Tibial artery (tissue), 4 donors: ENCODE measurements around the gene LIMA1.
A peak's percentile ranks its signal among the peaks of the same experiment; 100 is the strongest.
"Not testable (repeated sequence)": the region's sequence is repeated elsewhere in the genome, so short reads cannot be mapped to it uniquely, and the experiment has no call there.

Experiments
- DNase-seq, 2 donors: peaks; one replicate each; pipeline ENCODE4 v3.0.0-alpha.2; 2019
- H3K27ac ChIP-seq, 2 donors: fragments of 200-600 bp; sonication (generic) in 1 of 2; 1 replicate in 1 of 2; 2 replicates in 1 of 2; pipeline ENCODE4 v1.5.1; 2018 to 2019; ENCODE audit warnings: mild to moderate bottlenecking in 1 of 2
- H3K27me3 ChIP-seq, 2 donors: fragments of 200-600 bp; sonication (generic) in 1 of 2; one replicate each; pipeline versions ENCODE4 v1.5.1 to v1.6.0; 2016 to 2019
- H3K36me3 ChIP-seq, 3 donors: fragments of 200-600 bp; sonication (generic) in 2 of 3; one replicate each; pipeline ENCODE4 v1.5.1; 2016 to 2019; ENCODE audit warnings: mild to moderate bottlenecking in 2 of 3
- H3K4me1 ChIP-seq, 4 donors: fragments of 200-600 bp; sonication (generic) in 2 of 4; 1 replicate in 3 of 4; 2 replicates in 1 of 4; pipeline ENCODE4 v1.5.1; 2016 to 2019
- H3K4me3 ChIP-seq, 2 donors: fragments of 200-600 bp; sonication (generic) in 1 of 2; 1 replicate in 1 of 2; 2 replicates in 1 of 2; pipeline ENCODE4 v1.5.1; 2018 to 2019; ENCODE audit warnings: mild to moderate bottlenecking in 2 of 2
- H3K9me3 ChIP-seq, 3 donors: fragments of 200-600 bp; sonication (generic) in 1 of 3; one replicate each; pipeline ENCODE4 v1.5.1; 2016 to 2019
- intact Hi-C: fragments of 100-400 bp; cut with DNase I; formaldehyde crosslinking; loops from one replicate; pipeline ENCODE4 v1.15.0; 2023; ENCODE audit warnings: low total_unique reads
- TF ChIP-seq, protein P1 (sequence below), 2 experiments: fragments of 200-600 bp in 1 of 2; fragments of 450-650 bp in 1 of 2; IDR thresholded peaks; one replicate each; pipeline ENCODE4 v1.5.1; 2017 to 2019; ENCODE audit warnings: antibody characterized with exemption in 2 of 2, mild to moderate bottlenecking in 1 of 2, moderate library complexity in 1 of 2

The LIMA1 gene

DNA sequence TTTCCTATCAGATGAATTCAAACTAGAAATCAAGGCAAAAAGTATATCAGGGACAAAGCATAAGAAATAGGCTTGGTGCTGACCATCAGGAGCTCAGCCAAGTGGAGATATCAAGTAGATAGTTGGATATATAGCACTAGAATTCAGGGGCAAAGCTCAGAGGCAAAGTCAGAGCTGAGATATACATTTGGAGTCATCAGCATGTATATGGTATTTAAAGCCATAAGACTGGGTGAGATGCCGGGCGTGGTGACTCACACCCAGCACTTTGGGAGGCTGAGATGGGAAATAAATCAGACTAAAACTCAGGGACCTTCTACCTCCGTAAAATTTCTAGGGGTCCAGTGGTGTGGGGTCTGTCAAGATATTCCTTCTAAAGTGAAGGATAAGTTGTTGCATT is 38.9 kb upstream of the LIMA1 start:
- no peak overlapping the region for H3K27ac ChIP-seq
- H3K4me1 ChIP-seq: peaks cover 0 to 14% (median 3%) of the 10 kb centered on the region in 4 donors
- TF ChIP-seq, protein P1, sequence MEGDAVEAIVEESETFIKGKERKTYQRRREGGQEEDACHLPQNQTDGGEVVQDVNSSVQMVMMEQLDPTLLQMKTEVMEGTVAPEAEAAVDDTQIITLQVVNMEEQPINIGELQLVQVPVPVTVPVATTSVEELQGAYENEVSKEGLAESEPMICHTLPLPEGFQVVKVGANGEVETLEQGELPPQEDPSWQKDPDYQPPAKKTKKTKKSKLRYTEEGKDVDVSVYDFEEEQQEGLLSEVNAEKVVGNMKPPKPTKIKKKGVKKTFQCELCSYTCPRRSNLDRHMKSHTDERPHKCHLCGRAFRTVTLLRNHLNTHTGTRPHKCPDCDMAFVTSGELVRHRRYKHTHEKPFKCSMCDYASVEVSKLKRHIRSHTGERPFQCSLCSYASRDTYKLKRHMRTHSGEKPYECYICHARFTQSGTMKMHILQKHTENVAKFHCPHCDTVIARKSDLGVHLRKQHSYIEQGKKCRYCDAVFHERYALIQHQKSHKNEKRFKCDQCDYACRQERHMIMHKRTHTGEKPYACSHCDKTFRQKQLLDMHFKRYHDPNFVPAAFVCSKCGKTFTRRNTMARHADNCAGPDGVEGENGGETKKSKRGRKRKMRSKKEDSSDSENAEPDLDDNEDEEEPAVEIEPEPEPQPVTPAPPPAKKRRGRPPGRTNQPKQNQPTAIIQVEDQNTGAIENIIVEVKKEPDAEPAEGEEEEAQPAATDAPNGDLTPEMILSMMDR (IDR thresholded peaks at IDR 0.05): no peak
- H3K27me3 ChIP-seq: no peaks in the 10 kb centered on the region
- no peak for DNase-seq
- H3K4me3 ChIP-seq: no peak overlapping the region
- no peaks in the 10 kb centered on the region for H3K36me3 ChIP-seq
- no peaks in the 10 kb centered on the region for H3K9me3 ChIP-seq
- intact Hi-C loops: no loop called here

- Histone ChIP-seq H3K36me3 (no peaks in the 10 kb centered on the region), H3K27ac (no peak overlapping the region), H3K27me3 (no peaks in the 10 kb centered on the region), H3K9me3 (no peaks in the 10 kb centered on the region), H3K4me3 (no peak overlapping the region), H3K4me1 (peaks cover 0 to 4% (median 0%) of the 10 kb centered on the region in 4 donors)
- intact Hi-C loops: loop anchor here (5.0 to 10.0 kb wide), 2 partner anchors 132 to 245 kb away; no protein-coding TSS in a partner anchor
- TF ChIP-seq, protein P1 (IDR thresholded peaks at IDR 0.05): no peak
- no peak for DNase-seq
Measured at GRCh38 chr12:50317203-50317602, 33.9 kb upstream of the LIMA1 start.

DNA sequence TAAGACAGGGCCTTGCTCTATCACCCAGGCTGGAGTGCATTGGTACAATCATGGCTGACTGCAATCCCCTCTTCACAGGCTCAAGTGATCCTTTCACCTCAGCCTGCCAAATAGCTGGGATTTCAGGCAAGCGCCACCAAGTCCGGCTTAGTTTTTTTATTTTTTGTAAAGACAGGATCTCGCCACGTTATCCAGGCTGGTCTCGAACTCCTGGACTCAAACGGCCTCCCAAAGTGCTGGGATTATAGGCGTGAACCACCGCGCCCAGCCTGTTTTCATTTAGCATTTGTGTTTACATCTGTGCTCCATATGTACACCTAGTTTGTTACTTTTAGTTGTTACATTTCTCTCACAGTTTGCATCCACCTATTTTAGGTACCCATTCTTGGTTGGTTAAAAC is 32.5 kb upstream of the LIMA1 start:
- intact Hi-C loops: loop anchor here (5.0 to 10.0 kb wide), 2 partner anchors 131 to 244 kb away; no protein-coding TSS in a partner anchor
- H3K27me3 ChIP-seq: no peaks in the 10 kb centered on the region
- H3K4me1 ChIP-seq: peaks cover 0 to 4% (median 0%) of the 10 kb centered on the region in 4 donors
- no peaks in the 10 kb centered on the region for H3K9me3 ChIP-seq
- no peaks in the 10 kb centered on the region for H3K36me3 ChIP-seq
- DNase-seq: no peak
- H3K27ac ChIP-seq: no peak overlapping the region
- H3K4me3 ChIP-seq: no peak overlapping the region
- TF ChIP-seq, protein P1 (IDR thresholded peaks at IDR 0.05): no peak

GRCh38 chr12:50314636-50315312 is 31.5 kb upstream of the LIMA1 start:
- intact Hi-C loops: loop anchor here (5.0 to 10.0 kb wide), 2 partner anchors 130 to 242 kb away; no protein-coding TSS in a partner anchor
- Histone ChIP-seq H3K4me1 (peaks cover 0 to 4% (median 0%) of the 10 kb centered on the region in 4 donors), H3K27me3 (no peaks in the 10 kb centered on the region), H3K4me3 (no peak overlapping the region), H3K36me3 (no peaks in the 10 kb centered on the region), H3K9me3 (no peaks in the 10 kb centered on the region), H3K27ac (no peak overlapping the region)
- TF ChIP-seq, protein P1 (IDR thresholded peaks at IDR 0.05): peak; percentile 50 to 65
- DNase-seq: no peak

GRCh38 chr12:50313971-50314370 is 30.7 kb upstream of the LIMA1 start:
- H3K4me3 ChIP-seq, H3K27me3 ChIP-seq, H3K36me3 ChIP-seq, H3K9me3 ChIP-seq, H3K4me1 ChIP-seq, H3K27ac ChIP-seq, DNase-seq: not testable (repeated sequence)
- intact Hi-C loops: loop anchor here (10.0 kb wide), 1 partner anchor 129 kb away; no protein-coding TSS in a partner anchor

GRCh38 chr12:50313256-50313931 is 30.1 kb upstream of the LIMA1 start:
- no peak overlapping the region for H3K27ac ChIP-seq
- no peaks in the 10 kb centered on the region for H3K9me3 ChIP-seq
- intact Hi-C loops: loop anchor here (10.0 kb wide), 1 partner anchor 129 kb away; no protein-coding TSS in a partner anchor
- DNase-seq: no peak
- no peaks in the 10 kb centered on the region for H3K27me3 ChIP-seq
- no peak overlapping the region for H3K4me3 ChIP-seq
- H3K4me1 ChIP-seq: peaks cover 0 to 4% (median 0%) of the 10 kb centered on the region in 4 donors
- no peaks in the 10 kb centered on the region for H3K36me3 ChIP-seq
- TF ChIP-seq, protein P1 (IDR thresholded peaks at IDR 0.05): no peak

DNA sequence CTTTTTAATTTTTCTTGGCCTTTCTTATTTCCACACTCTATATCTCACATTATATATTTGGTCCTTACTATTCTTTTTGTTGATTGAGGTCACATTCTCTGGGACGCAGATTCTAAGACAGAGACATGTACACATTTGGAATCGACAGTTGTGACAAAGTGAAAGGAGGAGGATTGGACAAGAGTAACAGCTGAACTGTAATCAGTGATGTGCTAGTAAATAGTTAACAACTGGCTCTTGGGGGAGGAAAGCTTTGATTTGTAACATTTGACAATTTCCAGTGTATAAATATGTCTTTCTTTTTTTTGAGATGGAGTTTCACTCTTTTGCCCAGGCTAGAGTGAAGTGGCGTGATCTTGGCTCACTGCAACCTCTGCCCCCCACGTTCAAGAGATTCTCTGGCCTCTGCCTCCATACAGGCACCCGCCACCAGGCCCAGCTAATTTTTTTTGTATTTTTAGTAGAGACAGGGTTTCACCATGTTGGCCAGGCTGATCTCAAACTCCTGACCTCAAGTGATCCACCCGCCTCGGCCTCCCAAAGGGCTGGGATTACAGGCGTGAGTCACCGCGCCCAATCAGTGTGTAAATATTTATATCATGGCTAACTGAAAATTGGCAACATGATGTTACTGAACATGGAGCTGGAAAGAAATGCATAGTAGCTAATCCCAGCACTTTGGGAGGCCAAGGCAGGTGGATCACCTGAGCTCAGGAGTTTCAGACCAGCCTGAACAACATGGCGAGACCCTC is 28.7 kb upstream of the LIMA1 start:
- not testable (repeated sequence) for H3K4me1 ChIP-seq, H3K4me3 ChIP-seq, H3K27ac ChIP-seq, H3K27me3 ChIP-seq, H3K9me3 ChIP-seq, H3K36me3 ChIP-seq, DNase-seq
- intact Hi-C loops: loop anchor here (10.0 kb wide), 1 partner anchor 127 kb away; no protein-coding TSS in a partner anchor
